Stimulated activated CD8-positive, alpha-beta memory T cell treated with anti-CD3 and anti-CD28 coated beads, Interleukin-15, amount 100 ng/mL, for 4 hours (primary cell): Measurements from ENCODE around the gene MINDY4.

Experiments
- DNase-seq, 2 donors: peaks; one replicate each; pipeline ENCODE4 v3.0.0-alpha.2; 2020; ENCODE audit warnings: low read depth in 2 of 2

MINDY4 gene

GRCh38 chr7:30900803-30901362, 129.7 kb downstream of the MINDY4 start:
- no peak for DNase-seq

GRCh38 chr7:30901856-30902255, 130.6 kb downstream of the MINDY4 start:
- DNase-seq, result no peak

GRCh38 chr7:30902466-30902865, 131.2 kb downstream of the MINDY4 start:
- no peak for DNase-seq

GRCh38 chr7:30903146-30903545, 131.9 kb downstream of the MINDY4 start:
- DNase-seq, result no peak

GRCh38 chr7:30904561-30904960, 133.3 kb downstream of the MINDY4 start:
- no peak for DNase-seq

GRCh38 chr7:30905078-30906012, 134.1 kb downstream of the MINDY4 start:
- no peak for DNase-seq

GRCh38 chr7:30906014-30906413, 134.8 kb downstream of the MINDY4 start:
- no peak for DNase-seq

GRCh38 chr7:30906515-30907240, 135.5 kb downstream of the MINDY4 start:
- no peak for DNase-seq

GRCh38 chr7:30907527-30908267, 136.5 kb downstream of the MINDY4 start:
- DNase-seq, result no peak

GRCh38 chr7:30908681-30909080, 137.5 kb downstream of the MINDY4 start:
- no peak for DNase-seq

GRCh38 chr7:30909431-30909830, 138.2 kb downstream of the MINDY4 start:
- no peak for DNase-seq

GRCh38 chr7:30910411-30911073, 139.3 kb downstream of the MINDY4 start:
- no peak for DNase-seq

GRCh38 chr7:30911133-30911532, 139.9 kb downstream of the MINDY4 start:
- DNase-seq, result no peak

- no peak for DNase-seq
These were observed 140.3 kb downstream of the MINDY4 start, which contains the start of gene AQP1 for GRCh38 chr7:30911561-30911969. Gene AQP1, plus strand, starts transcription at chr7:30911853. Its CDS starts 57 bp downstream, at chr7:30911910.

GRCh38 chr7:30912021-30912730, 141.0 kb downstream of the MINDY4 start:
- no peak for DNase-seq

- DNase-seq, result no peak
These were observed 141.4 kb downstream of the MINDY4 start for GRCh38 chr7:30912731-30912985.

- DNase-seq, result no peak
These were observed 142.0 kb downstream of the MINDY4 start for GRCh38 chr7:30912986-30913811.

GRCh38 chr7:30913821-30914515, 142.8 kb downstream of the MINDY4 start:
- DNase-seq, result no peak

GRCh38 chr7:30914596-30914995, 143.4 kb downstream of the MINDY4 start:
- no peak for DNase-seq
